ENCODE measurements around the gene PPP4R4. TPM values are rescaled to one million over a fixed set of nuclear protein-coding genes. Genes with fewer than 3 reads are reported as not detected.

PPP4R4 gene
- total RNA-seq, 1 experiment from 2014 or later: 5.5 TPM

DNA sequence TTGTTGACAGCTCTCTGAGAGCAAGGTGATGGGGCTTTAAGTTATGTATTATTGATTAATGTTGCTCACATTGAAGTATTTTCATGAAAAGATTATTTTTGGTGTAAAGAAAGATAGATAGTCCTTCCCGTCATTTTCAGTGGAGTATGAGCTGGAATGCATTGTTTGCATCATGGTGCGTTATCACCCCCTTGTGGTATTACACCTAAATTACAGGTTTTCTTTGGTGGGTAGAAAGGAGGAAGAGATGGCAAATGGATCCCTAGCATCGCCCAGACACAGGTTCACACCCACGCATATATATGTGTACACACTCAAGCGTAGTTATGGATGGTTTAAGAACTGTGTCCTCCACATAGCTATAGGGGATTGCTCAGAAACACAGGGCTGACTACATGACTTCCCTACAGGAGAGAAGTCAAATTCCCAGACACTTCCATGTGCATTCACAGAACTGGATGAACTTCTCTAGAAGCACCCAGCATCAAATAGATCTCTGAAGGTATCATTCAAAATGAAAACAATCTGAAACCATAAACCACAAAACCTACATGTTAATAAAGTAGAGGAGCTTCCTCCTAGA is 133.4 kb downstream of the PPP4R4 start:
- TF ChIP-seq SRF (IDR thresholded peaks at IDR 0.05; ENCODE audit: low read depth): no peak
- TF ChIP-seq CBX3 (IDR thresholded peaks at IDR 0.05; ENCODE audit: low read depth): peak; percentile 52; the same call in 1 of the 2 replicates
- no peak for TF ChIP-seq POLR2AphosphoS5 (IDR thresholded peaks at IDR 0.05; ENCODE audit: low read depth, low read length)
- TF ChIP-seq, protein P1, sequence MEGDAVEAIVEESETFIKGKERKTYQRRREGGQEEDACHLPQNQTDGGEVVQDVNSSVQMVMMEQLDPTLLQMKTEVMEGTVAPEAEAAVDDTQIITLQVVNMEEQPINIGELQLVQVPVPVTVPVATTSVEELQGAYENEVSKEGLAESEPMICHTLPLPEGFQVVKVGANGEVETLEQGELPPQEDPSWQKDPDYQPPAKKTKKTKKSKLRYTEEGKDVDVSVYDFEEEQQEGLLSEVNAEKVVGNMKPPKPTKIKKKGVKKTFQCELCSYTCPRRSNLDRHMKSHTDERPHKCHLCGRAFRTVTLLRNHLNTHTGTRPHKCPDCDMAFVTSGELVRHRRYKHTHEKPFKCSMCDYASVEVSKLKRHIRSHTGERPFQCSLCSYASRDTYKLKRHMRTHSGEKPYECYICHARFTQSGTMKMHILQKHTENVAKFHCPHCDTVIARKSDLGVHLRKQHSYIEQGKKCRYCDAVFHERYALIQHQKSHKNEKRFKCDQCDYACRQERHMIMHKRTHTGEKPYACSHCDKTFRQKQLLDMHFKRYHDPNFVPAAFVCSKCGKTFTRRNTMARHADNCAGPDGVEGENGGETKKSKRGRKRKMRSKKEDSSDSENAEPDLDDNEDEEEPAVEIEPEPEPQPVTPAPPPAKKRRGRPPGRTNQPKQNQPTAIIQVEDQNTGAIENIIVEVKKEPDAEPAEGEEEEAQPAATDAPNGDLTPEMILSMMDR (IDR thresholded peaks at IDR 0.05 in 2 of 3, conservative IDR thresholded peaks at IDR 0.05 in 1 of 3; ENCODE audit: borderline replicate concordance in 1 of 3, insufficient read depth in 1 of 3, low read depth in 2 of 3, low read length in 2 of 3): peak; percentile 35 to 64 (median 52); a peak in 5 of 6 replicates
- TF ChIP-seq, protein P2, sequence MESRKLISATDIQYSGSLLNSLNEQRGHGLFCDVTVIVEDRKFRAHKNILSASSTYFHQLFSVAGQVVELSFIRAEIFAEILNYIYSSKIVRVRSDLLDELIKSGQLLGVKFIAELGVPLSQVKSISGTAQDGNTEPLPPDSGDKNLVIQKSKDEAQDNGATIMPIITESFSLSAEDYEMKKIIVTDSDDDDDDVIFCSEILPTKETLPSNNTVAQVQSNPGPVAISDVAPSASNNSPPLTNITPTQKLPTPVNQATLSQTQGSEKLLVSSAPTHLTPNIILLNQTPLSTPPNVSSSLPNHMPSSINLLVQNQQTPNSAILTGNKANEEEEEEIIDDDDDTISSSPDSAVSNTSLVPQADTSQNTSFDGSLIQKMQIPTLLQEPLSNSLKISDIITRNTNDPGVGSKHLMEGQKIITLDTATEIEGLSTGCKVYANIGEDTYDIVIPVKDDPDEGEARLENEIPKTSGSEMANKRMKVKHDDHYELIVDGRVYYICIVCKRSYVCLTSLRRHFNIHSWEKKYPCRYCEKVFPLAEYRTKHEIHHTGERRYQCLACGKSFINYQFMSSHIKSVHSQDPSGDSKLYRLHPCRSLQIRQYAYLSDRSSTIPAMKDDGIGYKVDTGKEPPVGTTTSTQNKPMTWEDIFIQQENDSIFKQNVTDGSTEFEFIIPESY (IDR thresholded peaks at IDR 0.05; ENCODE audit: extremely low read depth, insufficient replicate concordance, low read length): no peak
- TF ChIP-seq EGR1 (IDR thresholded peaks at IDR 0.05; ENCODE audit: low read depth): peak; percentile 23; the same call in 1 of the 2 replicates
- TF ChIP-seq RAD21 (IDR thresholded peaks at IDR 0.05; ENCODE audit: low read depth): peak; percentile 68
- no TSS peak for BruUV-seq (replicated peaks)
- CTCF ChIA-PET: interaction anchor here (0.6 to 1.0 kb wide), 3 partner anchors 127 to 271 kb away, joined by 3 to 4 read pairs (median 4); no protein-coding TSS in a partner anchor
- no peaks in the 10 kb centered on the region for H4K20me1 ChIP-seq (ENCODE audit: insufficient read depth)
- H3K4me1 ChIP-seq (ENCODE audit: control insufficient read depth in 1 of 2, insufficient read depth in 2 of 2, low read length in 2 of 2): no peaks in the 10 kb centered on the region
- no peak overlapping the region for H2AFZ ChIP-seq (ENCODE audit: low read depth, low read length, poor library complexity, severe bottlenecking)
- no peaks in the 10 kb centered on the region for H3K36me3 ChIP-seq (ENCODE audit: control insufficient read depth in 1 of 2, insufficient read depth in 2 of 2, low read length in 2 of 2)
- DNase-seq (ENCODE audit: low read depth, low spot score): peak; percentile 28
- peak; percentile 73 for ATAC-seq
- POLR2A ChIA-PET: no interaction called here
- no peaks in the 10 kb centered on the region for H3K27me3 ChIP-seq (ENCODE audit: insufficient read depth, low read length)
- no peak overlapping the region for H3K9ac ChIP-seq (ENCODE audit: low read length)
- H3K4me2 ChIP-seq (ENCODE audit: low read length): no peak overlapping the region
- peaks cover 0 to 14% of the 10 kb centered on the region in 2 experiments; a peak in 1 of 4 replicates for H3K9me3 ChIP-seq (ENCODE audit: control insufficient read depth in 1 of 2, insufficient read depth in 1 of 2, low read depth in 1 of 2, low read length in 2 of 2)
- intact Hi-C loops (cut with micrococcal nuclease): no loop called here
- no peaks in the 10 kb centered on the region for H3K9me2 ChIP-seq (ENCODE audit: insufficient read depth)
- RAD21 ChIA-PET (ENCODE audit: low non-redundant PET in 1 of 2, low total read pairs in 2 of 2, uncharacterized antibody in 2 of 2, unreplicated experiment in 2 of 2): no interaction called here
- H3K4me3 ChIP-seq (replicated peaks in 1 of 2; ENCODE audit: low read depth in 1 of 2, low read length in 2 of 2): no peak overlapping the region
- no peak overlapping the region for H3K27ac ChIP-seq (ENCODE audit: low read depth, low read length)
- H3K79me2 ChIP-seq (ENCODE audit: insufficient read depth, low read length): no peaks in the 10 kb centered on the region
